Caki2 (cell line): ENCODE results near the gene TNK2. TPM values are rescaled to one million over a fixed set of nuclear protein-coding genes. Genes with fewer than 3 reads are reported as not detected.
"Not testable (repeated sequence)": the region's sequence is repeated elsewhere in the genome, so short reads cannot be mapped to it uniquely, and the experiment has no call there.

ENCODE experiments used
- DNase-seq: peaks from one replicate; pipeline ENCODE4 v3.0.0-alpha.2; 2015; ENCODE audit warnings: low read depth
- in situ Hi-C: cut with HindIII; loops from 2 replicates; pipeline ENCODE4 v1.10.0; 2016; ENCODE audit warnings: low sequenced_read_pairs, low pct_unique_long_range_greater_than_20kb, mixed read lengths
- total RNA-seq: library from RNA; depleted of rRNA; stranded (reverse); fragments of >200 nt; shearing (Covaris generic); gene quantifications from 2 replicates; pipeline ENCODE4 v1.2.3, GENCODE V29; 2014; ENCODE audit warnings: low replicate concordance; rRNA removed

TNK2 gene
- total RNA-seq: 10.7 and 21.2 TPM in 2 replicates

GRCh38 chr3:195907934-195908693, at the start of gene TNK2:
TSS of gene TNK2 (minus strand) at chr3:195908551. CDS start at chr3:195888588, 19,963 bp downstream.
- in situ Hi-C loops: no loop called here
- peak; percentile 71 for DNase-seq

GRCh38 chr3:195956577-195956976, 48.2 kb upstream of the TNK2 start:
- in situ Hi-C loops: no loop called here

GRCh38 chr3:195955416-195955841, 47.1 kb upstream of the TNK2 start:
- in situ Hi-C loops, DNase-seq: not testable (repeated sequence)

More at GRCh38 chr3:195956577-195956976, 48.2 kb upstream of the TNK2 start:
- no peak for DNase-seq

GRCh38 chr3:195954752-195955119, 46.4 kb upstream of the TNK2 start:
- DNase-seq, in situ Hi-C loops: not testable (repeated sequence)

GRCh38 chr3:195954052-195954751, 45.9 kb upstream of the TNK2 start:
- in situ Hi-C loops: not testable (repeated sequence)
- DNase-seq: peak; percentile 65

GRCh38 chr3:195952590-195952989, 44.2 kb upstream of the TNK2 start:
- DNase-seq, in situ Hi-C loops: not testable (repeated sequence)

- in situ Hi-C loops, DNase-seq: not testable (repeated sequence)
Observed at GRCh38 chr3:195951443-195952177, 43.3 kb upstream of the TNK2 start.

GRCh38 chr3:195950731-195951130, 42.4 kb upstream of the TNK2 start:
- in situ Hi-C loops, DNase-seq: not testable (repeated sequence)

- in situ Hi-C loops, DNase-seq: not testable (repeated sequence)
Observed at GRCh38 chr3:195950164-195950563, 41.8 kb upstream of the TNK2 start.

GRCh38 chr3:195946910-195947699, 38.8 kb upstream of the TNK2 start:
- in situ Hi-C loops, DNase-seq: not testable (repeated sequence)

GRCh38 chr3:195941265-195941815, 33.0 kb upstream of the TNK2 start:
- DNase-seq, in situ Hi-C loops: not testable (repeated sequence)

GRCh38 chr3:195940806-195941205, 32.5 kb upstream of the TNK2 start:
- in situ Hi-C loops, DNase-seq: not testable (repeated sequence)

- DNase-seq, in situ Hi-C loops: not testable (repeated sequence)
Observed at GRCh38 chr3:195939526-195940470, 31.4 kb upstream of the TNK2 start.

GRCh38 chr3:195933044-195933430, 24.7 kb upstream of the TNK2 start:
- DNase-seq: peak; percentile 73
- in situ Hi-C loops: not testable (repeated sequence)

- DNase-seq: no peak
- in situ Hi-C loops: no loop called here
Observed at GRCh38 chr3:195932418-195933043, 24.2 kb upstream of the TNK2 start.

GRCh38 chr3:195931582-195932273, 23.4 kb upstream of the TNK2 start:
- in situ Hi-C loops: no loop called here
- no peak for DNase-seq
